22Rv1 (cell line): Measurements from ENCODE around the gene SIRPG.

Source experiments
- ZFX ChIP-seq: fragments of 450-650 bp; IDR thresholded peaks from 2 replicates; pipeline ENCODE4 v1.6.1; 2017; ENCODE audit warnings: antibody characterized with exemption, borderline replicate concordance
- TF ChIP-seq, protein P1 (sequence below): fragments of 450-650 bp; IDR thresholded peaks from 2 replicates; pipeline ENCODE4 v1.5.1; 2017; ENCODE audit warnings: mild to moderate bottlenecking

GRCh38 chr20:1631309-1632151 is 26.0 kb downstream of the SIRPG start:
- TF ChIP-seq, protein P1, sequence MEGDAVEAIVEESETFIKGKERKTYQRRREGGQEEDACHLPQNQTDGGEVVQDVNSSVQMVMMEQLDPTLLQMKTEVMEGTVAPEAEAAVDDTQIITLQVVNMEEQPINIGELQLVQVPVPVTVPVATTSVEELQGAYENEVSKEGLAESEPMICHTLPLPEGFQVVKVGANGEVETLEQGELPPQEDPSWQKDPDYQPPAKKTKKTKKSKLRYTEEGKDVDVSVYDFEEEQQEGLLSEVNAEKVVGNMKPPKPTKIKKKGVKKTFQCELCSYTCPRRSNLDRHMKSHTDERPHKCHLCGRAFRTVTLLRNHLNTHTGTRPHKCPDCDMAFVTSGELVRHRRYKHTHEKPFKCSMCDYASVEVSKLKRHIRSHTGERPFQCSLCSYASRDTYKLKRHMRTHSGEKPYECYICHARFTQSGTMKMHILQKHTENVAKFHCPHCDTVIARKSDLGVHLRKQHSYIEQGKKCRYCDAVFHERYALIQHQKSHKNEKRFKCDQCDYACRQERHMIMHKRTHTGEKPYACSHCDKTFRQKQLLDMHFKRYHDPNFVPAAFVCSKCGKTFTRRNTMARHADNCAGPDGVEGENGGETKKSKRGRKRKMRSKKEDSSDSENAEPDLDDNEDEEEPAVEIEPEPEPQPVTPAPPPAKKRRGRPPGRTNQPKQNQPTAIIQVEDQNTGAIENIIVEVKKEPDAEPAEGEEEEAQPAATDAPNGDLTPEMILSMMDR, result no peak
- TF ChIP-seq ZFX, result no peak
